Effector CD8-positive, alpha-beta T cell (primary cell): ENCODE results near the gene URGCP.
"Not testable (repeated sequence)": the region's sequence is repeated elsewhere in the genome, so short reads cannot be mapped to it uniquely, and the experiment has no call there.

Source experiments
- DNase-seq: peaks from one replicate; lab custom pipeline; 2025; lab: John Stamatoyannopoulos, UW

The URGCP gene

GRCh38 chr7:43914795-43915194 is 8.4 kb upstream of the URGCP start:
- DNase-seq: no peak

- no peak for DNase-seq
Measured at GRCh38 chr7:43905956-43906330, 453 bp downstream of the URGCP start.

DNA sequence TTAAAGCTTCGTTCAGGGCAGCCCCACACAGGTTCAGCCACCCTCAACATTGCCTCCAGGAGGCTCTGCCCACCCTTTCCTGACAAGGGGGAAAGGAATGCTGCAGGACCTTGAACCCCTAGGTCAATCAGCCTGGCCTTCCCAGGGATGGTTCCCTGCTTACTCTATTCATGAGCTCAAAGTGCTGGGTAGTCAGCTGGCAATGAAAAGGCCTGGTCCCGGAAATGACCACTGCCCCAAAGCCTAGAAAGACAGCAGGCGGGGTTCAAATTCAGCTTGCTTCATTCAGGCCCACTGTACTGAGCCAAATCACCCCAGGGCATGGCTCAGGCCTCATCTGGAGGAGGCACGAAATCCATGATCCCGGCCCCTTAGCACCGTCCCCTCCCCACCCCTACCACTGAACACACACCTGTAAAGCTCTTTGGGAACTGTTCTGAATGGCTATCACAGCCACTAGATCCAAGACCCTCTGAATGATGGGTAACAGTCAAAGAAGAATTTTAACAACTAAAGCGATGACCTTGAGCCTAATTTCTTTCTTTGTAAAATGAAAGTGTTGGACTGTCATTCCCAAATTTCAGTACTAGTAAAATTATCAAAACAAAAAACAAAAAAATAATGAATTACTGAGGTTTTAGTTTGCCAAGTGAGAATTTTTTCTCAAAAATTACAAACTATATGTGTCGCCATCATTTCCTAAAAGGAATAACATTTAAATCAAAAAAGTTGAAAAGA is 1.0 kb downstream of the URGCP start:
- no peak for DNase-seq

DNA sequence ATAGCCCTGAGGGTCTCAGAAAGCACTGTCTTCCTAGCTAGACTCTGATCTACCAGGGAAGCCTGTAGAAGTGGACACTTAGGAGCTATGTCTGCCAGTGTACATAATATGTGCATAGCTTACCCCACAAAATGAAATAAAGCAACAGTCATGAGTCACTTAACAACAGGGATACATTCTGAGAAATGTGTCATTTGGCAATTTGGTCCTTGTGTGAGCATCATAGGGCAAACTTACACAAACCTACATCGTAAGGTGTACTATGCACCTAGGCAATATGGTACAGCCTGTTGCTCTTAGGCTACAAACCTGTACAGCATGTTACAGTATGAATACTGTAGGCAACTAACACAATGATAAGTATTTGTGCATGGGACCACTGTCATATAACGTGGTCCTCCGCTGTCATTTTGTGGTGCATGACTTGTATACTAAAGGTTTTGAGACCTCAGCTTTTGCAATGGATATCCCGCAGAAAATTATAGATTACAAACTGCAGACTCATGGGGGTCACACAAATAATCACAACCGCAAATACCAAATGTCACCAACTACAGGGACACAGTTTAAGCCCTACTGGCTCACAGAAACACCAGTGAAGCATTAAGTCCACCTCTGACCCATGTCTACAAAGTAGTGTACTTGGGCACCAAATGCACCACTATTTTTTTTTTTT is 1.7 kb downstream of the URGCP start:
- DNase-seq: no peak

GRCh38 chr7:43902542-43903054 is 3.8 kb downstream of the URGCP start:
- no peak for DNase-seq

GRCh38 chr7:43898571-43898970 is 7.8 kb downstream of the URGCP start:
- DNase-seq: not testable (repeated sequence)

- DNase-seq: no peak
Measured at GRCh38 chr7:43895847-43896415, 10.5 kb downstream of the URGCP start.

DNA sequence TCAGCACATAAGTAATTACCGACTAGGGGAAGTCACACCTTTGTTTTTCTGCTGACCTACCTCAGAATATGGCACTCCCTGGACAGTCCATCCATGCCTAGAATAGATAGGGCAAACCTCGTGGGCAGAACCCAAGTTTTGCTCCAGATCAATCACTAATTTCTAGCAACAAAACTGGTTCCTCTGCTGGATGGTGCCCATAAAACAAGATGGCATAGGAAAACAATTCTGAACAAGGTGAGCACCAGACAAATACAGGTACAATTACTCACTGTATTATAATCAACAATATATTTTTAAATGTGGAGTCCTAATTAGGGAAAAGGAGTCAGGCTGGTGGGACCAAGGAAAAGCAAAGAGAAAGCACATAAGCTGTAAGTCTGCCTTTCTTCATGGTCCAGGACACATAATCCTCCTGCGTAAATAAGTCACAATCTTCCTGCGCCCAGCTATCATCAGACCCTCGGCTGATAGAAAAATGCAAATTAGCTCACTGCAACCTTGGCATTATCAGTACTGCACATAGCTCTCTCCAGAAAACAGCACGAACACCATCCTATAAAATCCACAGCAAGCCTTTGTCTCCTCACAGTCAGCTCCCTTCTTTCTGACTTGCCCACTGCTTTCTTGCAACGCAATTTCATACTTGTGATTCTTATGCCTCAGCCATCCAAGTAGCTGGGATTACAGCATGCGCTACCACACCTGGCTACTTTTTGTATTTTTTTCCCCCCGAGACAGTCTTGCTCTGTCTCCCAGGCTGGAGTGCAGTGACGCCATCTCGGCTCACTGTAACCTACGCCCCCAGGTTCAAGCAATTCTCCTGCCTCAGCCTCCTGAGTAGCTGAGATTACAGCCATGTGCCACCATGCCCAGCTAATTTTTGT is 15.1 kb downstream of the URGCP start:
- no peak for DNase-seq

- no peak for DNase-seq
Measured at GRCh38 chr7:43890468-43890867, 15.9 kb downstream of the URGCP start.

- no peak for DNase-seq
Measured at GRCh38 chr7:43888993-43889945, 17.1 kb downstream of the URGCP start.

DNA sequence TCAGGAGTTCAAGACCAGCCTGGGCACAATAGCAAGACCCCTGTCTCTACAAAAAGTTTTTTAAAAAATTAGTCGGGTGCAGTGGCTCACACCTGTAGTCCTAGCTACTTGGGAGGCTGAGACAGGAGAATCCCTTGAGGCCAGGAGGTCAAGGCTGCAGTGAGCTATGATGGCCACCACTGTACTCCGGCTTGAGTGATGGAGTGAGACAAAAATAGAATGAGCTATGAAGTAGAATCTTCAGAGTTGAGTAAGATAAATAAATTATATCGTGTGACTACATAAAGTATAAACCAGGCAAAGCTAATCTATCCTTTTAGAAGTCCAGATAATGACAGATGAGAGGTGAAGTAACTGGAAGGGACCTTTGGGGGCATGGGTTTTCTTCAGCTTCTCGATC is 21.8 kb downstream of the URGCP start:
- no peak for DNase-seq

GRCh38 chr7:43884209-43884608 is 22.2 kb downstream of the URGCP start:
- no peak for DNase-seq

DNA sequence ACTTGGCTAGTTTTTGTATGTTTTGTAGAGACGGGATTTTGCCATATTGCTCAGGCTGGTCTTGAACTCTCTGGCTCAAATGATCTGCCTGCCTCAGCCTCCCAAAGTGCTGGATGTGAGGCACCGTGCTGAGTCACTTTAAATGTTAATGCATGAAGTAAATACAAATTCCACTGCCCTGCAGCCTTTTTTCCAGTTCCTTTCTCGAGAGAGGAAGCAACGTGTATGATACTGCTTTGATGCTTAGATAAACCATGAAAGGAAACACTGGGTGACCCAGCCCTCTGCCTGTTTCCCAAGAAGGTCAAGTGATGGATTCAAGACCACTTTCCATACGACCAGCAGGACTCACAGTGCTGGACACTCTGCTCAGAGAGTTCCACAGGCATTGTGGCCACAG is 25.8 kb downstream of the URGCP start:
- no peak for DNase-seq

- no peak for DNase-seq
Measured at GRCh38 chr7:43879477-43879876, 26.9 kb downstream of the URGCP start.

GRCh38 chr7:43878867-43879266 is 27.5 kb downstream of the URGCP start:
- no peak for DNase-seq

DNA sequence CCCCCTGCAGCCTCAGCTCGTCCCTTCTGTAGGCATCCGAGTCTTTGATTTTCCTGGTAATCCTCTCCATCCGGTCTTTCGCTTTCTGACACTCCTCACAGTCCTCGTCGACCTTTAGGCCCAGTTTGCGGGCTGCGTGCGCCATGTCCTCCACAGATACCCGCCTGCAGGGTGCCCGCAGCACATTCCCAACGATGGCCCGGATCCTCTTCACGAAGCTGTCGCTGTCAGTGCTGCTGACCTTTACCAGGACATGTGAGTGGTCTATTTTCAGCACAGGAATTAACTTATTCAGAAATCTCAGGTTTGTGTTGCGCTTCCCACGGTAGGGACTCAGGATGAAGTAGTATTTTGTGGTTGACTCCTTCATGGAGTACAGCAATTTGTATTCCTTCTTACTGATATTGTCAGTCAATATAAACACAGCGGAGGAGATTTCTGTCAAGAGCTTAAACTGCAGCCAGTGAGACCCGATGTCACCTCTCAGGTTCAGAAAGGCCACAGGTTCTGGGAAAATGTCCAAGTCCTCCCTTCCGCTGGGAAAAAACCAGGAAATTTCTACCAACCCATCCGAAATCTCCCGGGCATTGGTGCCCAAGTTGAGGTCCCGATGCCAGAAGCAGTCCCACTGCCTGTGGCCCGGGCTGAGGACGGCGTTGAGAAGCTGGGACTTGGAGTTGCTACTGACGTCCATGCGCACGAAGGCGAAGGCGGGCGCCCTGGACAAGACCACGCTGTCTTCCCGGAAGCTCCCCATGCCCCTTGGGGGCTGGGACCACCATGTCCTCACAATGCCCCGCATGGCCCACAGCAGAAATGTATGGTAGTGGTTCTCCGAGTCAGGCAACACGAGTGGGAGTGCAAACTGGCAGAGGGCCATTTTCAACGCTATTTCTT is 28.2 kb downstream of the URGCP start:
- DNase-seq: no peak

- no peak for DNase-seq
Measured at GRCh38 chr7:43876976-43877745, 29.2 kb downstream of the URGCP start.

DNA sequence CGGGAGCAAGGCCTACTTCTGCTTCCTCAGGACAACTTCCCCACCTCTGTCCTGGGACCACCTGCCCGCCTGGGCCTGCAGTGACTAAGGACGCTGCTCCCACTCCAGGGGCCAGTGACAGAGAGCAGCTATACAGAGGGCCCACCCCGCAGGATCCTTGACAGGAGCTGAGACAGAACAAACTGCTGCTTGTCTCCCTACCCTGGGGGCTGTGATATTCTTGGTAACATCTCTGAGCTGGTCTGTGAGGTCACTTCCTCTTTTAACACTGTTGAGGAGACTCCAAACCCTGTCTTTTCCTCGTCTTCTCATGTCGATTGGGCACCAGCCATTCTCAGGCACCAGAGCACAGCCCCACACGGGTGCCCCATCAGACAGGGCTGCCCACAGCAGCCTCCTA is 30.2 kb downstream of the URGCP start:
- DNase-seq: no peak

DNA sequence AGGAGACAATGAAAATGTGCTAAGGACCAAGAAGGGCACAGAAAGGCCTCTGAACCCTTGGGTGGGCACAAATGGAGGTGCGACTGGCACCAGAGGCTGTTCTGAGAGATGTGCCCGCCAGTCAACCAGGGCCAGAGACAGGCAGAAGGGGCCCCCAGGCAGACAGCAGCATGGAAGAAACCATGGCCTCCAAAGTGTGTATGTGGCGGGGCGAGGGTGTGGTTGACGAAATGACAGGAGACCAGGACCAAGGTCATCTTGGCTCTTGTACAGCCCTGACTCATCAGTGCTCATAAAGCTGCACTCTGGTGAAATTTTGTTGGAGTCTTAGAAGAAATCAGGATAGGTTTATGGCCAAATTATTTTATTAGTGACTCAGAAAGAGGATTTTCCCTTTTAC is 33.1 kb downstream of the URGCP start:
- no peak for DNase-seq
